ENCODE measurements around the gene TMEM94.

DNA sequence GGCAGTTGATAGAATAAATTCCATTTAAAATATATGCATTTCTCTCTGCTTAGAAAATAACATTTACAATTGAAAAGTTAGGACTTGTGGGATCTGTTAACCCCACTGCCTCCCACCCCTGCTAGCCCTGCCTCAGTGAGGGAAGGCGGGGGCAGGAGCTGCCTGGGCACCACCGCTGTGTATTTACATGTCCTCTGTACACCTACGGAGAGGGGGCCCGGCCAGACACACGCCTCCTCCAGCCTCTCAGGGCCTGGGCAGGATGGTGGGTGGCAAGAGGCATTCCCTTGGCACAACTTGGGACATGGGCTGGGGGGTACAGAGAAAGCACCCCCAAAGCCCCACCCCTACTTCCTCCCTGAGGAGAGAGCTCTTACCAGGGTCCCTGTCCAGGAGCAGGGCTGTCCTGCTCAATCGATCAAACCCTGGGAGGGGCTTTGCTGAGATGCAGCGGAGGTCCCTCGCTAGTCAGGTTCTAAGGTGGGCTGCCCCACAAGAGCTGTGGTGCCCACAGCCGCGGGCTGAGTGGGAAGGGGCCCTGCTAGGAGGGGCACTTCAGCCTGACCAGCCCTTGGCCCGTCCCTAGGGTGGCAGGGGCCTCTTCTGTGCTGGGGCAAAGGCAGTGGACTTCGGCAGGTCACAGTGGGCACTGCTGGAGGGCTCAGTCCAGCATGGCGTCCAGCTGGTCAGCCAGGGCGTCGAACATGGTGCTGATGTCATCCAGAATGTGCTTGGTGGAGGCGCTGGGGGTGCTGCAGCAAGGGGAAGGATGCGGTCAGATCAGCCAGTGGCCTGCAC lies 44.2 kb downstream of the TMEM94 start:
- TF ChIP-seq RAD21 (conservative IDR thresholded peaks at IDR 0.05 in 1 of 2, IDR thresholded peaks at IDR 0.05 in 1 of 2) (no peak), ESRRA (IDR thresholded peaks at IDR 0.05; ENCODE audit: borderline replicate concordance, low read length) (no peak), POLR2A (IDR thresholded peaks at IDR 0.05; ENCODE audit: low read length) (no peak), CTCF (IDR thresholded peaks at IDR 0.05) (no peak), USF2 (IDR thresholded peaks at IDR 0.05) (no peak)
- TF ChIP-seq, protein P1, sequence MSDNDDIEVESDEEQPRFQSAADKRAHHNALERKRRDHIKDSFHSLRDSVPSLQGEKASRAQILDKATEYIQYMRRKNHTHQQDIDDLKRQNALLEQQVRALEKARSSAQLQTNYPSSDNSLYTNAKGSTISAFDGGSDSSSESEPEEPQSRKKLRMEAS (IDR thresholded peaks at IDR 0.05), result no peak

All from A549 (cell line).